HG03442 (cell line): ENCODE results near the gene ARHGEF39.
A peak's percentile ranks its signal among the peaks of the same experiment; 100 is the strongest.

ENCODE experiments used
- ATAC-seq: cut with Tn5 transposase; IDR thresholded peaks from one replicate; pipeline ENCODE4 v1.9.1; 2021; ENCODE audit warnings: mild to moderate bottlenecking, moderate library complexity; ENCODE audit not compliant: unreplicated experiment

Gene ARHGEF39

DNA sequence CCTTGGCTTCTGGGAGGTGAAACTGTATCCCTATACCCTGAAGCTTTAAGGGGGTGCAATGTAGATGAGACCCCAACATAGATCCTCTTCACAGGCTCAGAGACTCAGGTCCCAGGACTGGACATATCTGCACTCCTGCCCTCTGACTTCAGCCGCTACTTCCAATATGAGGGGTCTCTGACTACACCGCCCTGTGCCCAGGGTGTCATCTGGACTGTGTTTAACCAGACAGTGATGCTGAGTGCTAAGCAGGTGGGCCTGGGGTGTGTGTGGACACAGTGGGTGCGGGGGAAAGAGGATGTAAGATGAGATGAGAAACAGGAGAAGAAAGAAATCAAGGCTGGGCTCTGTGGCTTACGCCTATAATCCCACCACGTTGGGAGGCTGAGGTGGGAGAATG is 14.1 kb upstream of the ARHGEF39 start:
- ATAC-seq, result no peak

DNA sequence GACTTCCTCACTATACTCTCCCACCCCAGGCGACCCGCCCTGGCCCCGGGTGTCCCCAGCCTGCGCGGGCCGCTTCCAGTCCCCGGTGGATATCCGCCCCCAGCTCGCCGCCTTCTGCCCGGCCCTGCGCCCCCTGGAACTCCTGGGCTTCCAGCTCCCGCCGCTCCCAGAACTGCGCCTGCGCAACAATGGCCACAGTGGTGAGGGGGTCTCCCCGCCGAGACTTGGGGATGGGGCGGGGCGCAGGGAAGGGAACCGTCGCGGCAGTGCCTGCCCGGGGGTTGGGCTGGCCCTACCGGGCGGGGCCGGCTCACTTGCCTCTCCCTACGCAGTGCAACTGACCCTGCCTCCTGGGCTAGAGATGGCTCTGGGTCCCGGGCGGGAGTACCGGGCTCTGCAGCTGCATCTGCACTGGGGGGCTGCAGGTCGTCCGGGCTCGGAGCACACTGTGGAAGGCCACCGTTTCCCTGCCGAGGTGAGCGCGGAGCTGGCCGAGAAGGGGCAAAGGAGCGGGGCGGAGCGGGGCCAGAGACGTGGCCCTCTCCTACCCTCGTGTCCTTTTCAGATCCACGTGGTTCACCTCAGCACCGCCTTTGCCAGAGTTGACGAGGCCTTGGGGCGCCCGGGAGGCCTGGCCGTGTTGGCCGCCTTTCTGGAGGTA is 10.9 kb upstream of the ARHGEF39 start:
- ATAC-seq, result no peak

DNA sequence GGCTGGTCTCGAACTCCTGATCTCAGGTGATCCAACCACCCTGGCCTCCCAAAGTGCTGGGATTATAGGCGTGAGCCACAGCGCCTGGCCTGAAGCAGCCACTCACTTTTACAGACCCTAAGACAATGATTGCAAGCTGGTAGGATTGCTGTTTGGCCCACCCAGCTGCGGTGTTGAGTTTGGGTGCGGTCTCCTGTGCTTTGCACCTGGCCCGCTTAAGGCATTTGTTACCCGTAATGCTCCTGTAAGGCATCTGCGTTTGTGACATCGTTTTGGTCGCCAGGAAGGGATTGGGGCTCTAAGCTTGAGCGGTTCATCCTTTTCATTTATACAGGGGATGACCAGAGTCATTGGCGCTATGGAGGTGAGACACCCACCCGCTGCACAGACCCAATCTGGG is 10.2 kb upstream of the ARHGEF39 start:
- no peak for ATAC-seq

DNA sequence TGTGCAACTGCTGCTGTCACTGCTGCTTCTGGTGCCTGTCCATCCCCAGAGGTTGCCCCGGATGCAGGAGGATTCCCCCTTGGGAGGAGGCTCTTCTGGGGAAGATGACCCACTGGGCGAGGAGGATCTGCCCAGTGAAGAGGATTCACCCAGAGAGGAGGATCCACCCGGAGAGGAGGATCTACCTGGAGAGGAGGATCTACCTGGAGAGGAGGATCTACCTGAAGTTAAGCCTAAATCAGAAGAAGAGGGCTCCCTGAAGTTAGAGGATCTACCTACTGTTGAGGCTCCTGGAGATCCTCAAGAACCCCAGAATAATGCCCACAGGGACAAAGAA is 9.0 kb upstream of the ARHGEF39 start:
- no peak for ATAC-seq

DNA sequence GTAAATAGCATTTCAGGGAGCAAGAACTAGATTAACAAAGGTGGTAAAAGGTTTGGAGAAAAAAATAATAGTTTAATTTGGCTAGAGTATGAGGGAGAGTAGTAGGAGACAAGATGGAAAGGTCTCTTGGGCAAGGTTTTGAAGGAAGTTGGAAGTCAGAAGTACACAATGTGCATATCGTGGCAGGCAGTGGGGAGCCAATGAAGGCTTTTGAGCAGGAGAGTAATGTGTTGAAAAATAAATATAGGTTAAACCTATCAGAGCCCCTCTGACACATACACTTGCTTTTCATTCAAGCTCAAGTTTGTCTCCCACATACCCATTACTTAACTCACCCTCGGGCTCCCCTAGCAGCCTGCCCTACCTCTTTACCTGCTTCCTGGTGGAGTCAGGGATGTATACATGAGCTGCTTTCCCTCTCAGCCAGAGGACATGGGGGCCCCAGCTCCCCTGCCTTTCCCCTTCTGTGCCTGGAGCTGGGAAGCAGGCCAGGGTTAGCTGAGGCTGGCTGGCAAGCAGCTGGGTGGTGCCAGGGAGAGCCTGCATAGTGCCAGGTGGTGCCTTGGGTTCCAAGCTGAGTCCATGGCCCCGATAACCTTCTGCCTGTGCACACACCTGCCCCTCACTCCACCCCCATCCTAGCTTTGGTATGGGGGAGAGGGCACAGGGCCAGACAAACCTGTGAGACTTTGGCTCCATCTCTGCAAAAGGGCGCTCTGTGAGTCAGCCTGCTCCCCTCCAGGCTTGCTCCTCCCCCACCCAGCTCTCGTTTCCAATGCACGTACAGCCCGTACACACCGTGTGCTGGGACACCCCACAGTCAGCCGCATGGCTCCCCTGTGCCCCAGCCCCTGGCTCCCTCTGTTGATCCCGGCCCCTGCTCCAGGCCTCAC is 8.4 kb upstream of the ARHGEF39 start, which contains the start of gene CA9:
Gene CA9, plus strand, starts transcription at position 797 of the 893 bp plus-strand sequence. Its CDS starts 32 bp downstream, at position 829.
- ATAC-seq, result no peak

DNA sequence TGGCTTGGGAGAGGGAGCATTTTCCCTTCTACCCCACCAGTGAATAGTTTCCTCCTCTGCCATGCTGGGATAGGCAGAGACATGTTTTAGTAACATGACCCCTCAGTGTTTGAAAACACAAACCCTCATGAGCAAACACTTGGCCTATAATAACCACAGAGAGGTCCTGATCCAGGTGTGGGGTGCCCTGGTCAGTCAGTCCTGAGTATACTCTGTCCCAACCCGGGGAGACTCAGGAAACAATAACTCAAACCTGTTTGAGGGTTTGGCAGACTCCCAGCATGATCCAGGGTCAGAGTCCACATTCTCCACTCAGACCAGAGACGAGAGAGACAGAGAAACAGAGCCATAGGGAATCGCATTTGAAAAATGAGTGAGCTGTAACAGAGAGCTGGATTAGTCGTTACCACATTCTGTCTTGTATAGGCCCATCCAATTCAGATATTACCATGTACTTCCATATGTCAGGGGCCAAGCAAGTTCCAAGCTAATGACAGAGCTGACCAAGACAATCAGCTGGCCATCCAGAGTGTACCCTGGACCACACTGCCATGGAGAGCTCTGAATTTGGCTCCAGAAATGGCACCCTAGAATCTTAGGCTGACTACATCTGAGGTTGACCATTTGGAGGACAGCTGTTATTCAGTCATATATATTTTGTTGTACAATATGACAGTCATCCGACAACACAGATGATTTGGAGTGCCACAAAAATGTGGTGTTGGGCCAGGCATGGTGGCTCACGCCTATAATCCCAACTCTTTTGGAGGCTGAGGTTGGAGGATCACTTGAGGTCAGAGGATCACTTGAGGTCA is 4.5 kb upstream of the ARHGEF39 start:
- no peak for ATAC-seq

DNA sequence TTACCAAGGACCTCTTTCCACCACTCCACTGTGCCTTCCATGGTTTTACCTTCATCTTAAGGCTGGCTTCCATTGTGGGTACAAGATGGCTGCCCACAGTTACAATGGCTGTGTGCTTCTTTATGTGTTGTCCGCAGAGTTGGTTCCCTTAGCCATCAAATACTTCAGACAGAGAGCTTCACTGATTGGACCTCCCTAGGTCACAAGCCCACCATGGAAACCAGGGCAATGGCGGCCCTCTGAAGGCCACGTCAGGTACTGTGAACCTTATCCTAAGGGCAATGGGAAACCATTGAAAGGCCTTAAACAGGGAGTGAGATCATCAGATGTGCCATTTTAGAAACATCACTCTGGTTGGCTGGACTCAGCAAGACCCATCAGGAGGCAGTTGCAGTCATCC is 2.9 kb upstream of the ARHGEF39 start:
- ATAC-seq, result no peak

DNA sequence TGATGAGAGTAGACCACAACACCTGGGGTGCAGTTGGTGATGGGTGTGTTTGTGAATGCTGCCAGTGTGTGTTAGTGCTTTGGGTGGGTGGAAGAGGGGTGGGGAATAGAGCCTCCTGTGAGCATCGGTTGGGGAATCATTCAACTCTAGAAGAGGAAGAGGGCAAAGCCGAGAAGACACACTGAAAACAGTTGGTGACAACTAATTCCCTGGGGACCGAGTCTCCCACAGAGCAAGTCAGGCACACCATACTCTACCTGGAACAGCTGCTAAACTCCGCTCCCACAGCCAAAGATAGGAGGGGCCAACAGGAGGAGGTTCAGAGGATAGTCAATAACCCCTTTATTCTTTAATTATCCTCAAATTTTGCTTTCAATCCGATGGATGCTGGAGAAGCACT is 1.6 kb upstream of the ARHGEF39 start:
- ATAC-seq, result no peak

DNA sequence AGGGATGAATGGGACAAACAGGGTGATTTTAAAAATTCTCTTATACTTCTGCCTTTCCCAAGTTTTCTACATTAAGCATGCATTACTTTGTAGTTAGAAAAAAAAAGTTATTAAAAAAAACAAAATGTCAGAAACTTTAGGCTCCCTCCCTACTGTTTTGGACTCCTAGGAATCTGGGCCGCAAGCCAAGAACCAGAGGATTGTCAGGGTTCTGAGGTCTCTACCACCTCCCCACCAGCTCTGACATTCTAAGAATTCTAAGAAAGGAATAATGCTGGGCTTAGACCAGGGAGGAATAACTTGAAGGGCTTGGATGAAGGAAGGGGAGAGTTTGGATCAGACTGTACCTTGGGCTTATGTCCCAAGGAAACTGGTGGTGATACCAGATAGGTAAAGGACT is 1.1 kb upstream of the ARHGEF39 start:
- no peak for ATAC-seq

DNA sequence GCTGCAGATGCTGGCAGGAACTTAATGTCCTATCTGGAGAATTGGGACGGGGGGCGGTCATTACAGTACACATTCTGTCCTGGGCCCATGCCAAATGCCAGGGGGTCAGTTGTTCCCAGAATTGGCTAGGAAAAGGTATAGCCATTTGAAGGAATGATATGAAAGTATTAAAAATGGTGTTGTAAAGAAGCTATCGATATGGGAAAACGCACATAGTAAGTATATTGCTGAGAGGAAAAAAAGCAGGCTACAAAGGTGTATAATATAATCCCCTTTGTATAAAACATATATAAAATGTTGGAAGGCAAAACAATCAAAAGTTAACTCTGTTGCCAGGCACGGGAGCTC is 450 bp upstream of the ARHGEF39 start:
- no peak for ATAC-seq

DNA sequence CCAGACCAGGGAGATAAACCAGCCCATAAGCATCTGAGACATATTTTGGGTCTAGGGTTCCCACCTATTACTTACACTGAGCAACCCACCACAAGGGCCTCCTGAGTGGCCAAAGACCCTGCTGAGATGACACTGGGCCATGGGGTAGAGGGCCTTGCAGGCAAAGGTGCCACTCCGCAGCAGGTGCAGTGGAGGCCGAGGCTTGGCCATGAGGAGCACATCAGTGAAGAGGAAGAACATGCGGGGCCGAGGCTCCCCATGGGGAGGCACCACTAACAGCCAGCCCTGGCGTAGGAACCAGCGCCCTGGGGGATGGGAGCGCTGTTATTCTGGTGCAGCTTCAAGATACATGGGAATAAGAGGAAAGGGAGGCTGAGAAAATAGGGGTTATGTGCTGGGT is 2.6 kb downstream of the ARHGEF39 start:
- ATAC-seq, result no peak

DNA sequence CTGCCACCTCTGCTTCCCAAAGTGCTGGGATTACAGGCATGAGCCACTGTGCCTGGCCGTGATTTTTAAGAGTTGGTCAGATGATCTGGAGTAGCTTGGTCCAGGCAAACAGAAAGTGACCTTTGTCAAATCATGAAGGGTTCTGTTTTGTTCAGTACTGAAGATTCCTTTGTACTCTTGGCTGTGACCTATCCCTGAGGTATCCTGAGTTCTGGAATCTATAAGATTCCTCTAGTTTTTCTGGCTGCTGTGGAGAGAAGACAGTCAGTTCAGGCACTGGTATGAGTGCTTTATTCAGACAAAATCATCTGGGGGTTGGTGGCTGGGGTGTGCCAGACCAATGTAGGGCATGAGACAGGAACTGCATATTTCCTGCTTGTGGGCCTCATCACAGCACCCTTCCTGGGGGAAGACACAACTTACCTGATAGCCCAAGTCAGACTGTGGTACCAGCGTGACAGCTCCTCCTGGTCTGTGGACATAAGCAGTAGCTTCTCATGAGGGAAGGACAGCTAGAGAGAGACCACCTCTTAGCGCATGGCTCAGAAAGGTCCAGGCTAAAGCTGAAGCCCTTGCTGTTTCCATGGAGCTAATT is 3.1 kb downstream of the ARHGEF39 start:
- ATAC-seq, result no peak

DNA sequence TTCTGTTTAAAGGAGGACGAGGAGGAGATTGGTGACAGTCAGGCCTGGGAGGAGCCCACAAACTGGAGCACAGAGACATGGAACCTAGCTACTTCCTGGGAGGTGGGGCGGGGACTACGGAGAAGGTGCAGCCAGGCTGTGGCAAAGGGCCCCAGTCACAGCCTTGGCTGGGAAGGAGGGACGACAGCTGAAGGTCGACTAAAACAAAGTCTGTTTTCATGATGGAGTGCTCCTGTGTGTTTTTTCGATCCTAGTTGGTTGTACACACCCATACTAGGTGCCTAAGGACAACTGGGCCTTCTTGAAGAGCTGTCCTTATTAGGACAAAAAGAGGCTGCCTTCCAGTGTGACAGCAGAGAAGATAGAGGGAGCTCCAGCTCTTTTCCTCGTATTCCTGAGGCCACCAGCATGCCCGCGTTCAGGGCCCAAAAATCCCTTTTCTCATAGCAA is 4.0 kb downstream of the ARHGEF39 start:
- ATAC-seq, result no peak

DNA sequence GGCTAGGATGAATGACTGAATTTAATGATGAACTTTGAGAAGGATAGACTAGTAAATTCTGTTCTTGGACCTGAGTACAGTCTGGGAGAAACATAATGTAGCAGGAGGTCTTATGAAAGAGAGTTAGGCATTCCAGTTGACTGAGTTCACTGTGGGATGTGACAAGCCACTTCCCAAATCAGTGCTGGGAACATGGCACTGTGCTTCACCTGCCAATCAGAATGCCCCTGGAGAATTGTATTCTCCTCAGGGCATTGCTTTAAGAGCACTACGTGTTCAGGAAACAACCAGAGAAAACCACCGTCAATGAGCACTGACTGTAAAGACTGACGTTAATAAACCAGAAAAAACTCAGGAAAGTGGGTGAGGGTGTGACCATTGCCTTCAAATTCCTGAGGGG is 5.7 kb downstream of the ARHGEF39 start:
- ATAC-seq, result no peak

DNA sequence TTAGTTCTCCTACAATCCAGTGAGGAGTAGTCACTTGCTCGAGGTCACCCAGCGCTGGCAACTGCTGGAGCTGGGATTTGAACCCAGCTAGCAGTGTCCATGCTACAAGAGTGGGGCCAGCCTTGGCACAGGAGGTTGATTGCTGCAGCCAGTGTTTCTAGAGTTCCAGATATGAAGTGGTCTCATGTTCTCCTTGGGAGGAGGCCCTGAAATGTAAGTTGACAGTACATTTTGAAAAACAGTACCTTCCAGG is 6.1 kb downstream of the ARHGEF39 start:
- ATAC-seq, result no peak

DNA sequence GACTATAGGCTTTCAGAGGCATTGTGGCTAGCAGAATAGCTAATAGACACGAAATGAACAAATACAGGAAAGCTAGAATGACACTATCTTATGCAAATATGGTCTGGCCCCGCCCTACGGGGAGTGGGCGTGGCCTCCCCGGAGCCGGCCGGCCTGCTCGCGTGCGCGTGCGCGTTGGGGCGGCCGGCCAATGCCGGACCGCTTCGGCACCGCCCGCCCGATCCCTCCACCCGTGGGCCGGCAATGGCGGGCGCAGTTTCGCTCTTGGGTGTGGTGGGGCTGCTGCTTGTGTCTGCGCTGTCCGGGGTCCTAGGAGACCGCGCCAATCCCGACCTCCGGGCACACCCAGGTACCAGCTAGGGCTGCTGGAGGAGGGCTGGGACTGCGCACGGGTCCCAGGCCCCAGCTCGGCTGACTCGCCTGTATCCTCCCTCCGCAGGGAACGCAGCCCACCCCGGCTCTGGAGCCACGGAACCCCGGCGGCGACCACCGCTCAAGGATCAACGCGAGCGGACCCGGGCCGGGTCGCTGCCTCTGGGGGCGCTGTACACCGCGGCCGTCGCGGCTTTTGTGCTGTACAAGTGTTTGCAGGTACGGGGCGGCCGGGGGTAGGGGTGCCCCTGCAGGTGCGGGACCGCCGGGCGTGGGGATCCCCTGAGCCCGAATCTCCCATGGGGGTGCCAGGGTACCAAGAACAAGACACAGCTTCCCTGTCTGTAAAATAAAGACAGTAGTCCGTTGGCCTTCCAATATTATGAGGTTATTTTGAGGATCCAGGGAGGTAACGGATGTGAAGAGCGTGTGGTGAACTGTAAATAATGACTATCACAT is 6.6 kb downstream of the ARHGEF39 start, which contains the start of gene CCDC107:
Gene CCDC107, plus strand, starts transcription at position 156 of the 831 bp plus-strand sequence. Its CDS starts 88 bp downstream, at position 244.
- peak; percentile 50 for ATAC-seq

DNA sequence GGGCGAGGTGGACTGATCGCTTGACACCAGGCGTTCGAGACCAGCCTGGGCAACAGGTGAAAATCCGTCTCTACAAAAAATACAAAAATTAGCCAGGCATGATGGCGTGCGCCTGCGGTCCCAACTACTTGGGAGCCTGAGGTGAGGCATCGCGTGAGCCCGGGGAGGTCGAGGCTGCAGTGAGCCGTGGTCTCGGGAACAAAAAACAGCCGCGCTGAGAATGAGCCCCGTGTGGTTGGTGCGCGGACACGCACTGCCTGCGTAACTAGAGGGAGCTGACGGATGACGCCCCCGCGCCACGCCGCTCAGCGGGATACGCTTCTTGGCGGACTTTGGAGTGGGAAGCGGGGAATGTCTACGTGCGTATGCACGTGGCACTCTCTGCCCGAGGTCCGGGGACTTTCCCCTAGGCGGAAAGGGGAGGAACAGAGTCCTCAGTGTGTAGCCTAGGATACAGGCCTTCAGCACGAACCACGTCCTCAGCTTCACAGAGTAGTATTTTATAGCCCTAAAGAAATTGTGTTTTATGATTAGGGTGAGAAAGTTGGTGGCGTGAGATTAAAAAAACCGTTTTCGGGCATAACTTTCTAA is 7.4 kb downstream of the ARHGEF39 start, which contains the start of gene RMRP:
Gene RMRP, minus strand, starts transcription at position 474 of the 591 bp plus-strand sequence.
- ATAC-seq, result peak; percentile 89

DNA sequence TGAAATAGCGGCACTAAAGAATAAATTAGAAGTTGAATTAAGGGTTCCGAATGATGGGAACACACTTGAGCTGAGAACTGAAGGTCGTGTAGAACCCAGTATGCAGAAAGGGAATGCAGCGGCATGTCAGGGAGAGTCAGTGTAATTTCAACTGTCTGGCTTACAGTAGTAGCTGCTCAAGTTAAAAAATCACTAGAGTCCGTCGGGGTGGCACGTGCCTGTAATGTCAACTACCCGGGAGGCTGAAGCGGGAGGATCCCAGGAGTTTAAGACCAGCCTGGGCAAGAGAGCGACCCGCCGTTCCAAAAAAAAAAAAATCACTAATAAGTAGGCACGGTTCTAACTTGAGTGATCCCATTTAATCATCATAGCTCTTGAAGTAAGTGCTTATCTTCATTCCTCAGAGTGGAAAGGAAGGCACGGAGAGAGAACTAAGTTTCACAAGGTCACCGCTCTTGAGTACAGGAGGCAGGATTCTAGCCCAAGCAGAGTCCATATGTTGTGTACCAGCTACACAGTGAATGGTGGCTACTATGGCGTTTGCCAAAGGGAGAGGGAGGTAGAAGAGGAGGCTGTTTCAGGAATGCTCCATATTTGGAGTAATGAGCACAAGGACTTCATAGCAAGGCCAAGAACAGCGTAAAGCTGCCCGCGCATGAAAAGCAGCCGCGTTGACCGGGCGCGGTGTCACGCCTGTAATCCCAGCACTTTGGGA is 8.0 kb downstream of the ARHGEF39 start:
- ATAC-seq, result no peak

DNA sequence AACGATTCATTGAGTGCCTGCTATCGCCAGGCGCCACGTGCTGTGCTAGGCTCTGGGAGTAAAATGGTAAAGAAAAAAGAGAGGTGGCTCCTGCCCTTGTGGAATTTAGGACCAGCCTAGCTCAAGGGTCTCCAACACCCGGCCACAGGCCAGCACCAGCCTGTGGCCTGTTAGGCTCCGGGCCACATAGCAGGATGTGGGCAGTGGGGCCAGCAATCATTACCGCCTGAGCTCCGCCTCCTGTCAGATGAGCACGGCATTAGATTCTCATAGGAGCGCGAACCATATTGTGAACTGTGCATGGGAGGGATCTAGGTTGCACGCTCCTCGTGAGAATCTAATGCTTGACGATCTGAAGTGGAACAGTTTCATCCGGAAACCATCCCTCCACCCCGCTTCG is 8.6 kb downstream of the ARHGEF39 start:
- no peak for ATAC-seq
